ENCODE data around the gene KBTBD13. TPM values are rescaled to one million over a fixed set of nuclear protein-coding genes. Genes with fewer than 3 reads are reported as not detected.

KBTBD13 gene
- total RNA-seq, 4 donors from 2014 or later: 0.46 to 1.4 (median 1.1) TPM

DNA sequence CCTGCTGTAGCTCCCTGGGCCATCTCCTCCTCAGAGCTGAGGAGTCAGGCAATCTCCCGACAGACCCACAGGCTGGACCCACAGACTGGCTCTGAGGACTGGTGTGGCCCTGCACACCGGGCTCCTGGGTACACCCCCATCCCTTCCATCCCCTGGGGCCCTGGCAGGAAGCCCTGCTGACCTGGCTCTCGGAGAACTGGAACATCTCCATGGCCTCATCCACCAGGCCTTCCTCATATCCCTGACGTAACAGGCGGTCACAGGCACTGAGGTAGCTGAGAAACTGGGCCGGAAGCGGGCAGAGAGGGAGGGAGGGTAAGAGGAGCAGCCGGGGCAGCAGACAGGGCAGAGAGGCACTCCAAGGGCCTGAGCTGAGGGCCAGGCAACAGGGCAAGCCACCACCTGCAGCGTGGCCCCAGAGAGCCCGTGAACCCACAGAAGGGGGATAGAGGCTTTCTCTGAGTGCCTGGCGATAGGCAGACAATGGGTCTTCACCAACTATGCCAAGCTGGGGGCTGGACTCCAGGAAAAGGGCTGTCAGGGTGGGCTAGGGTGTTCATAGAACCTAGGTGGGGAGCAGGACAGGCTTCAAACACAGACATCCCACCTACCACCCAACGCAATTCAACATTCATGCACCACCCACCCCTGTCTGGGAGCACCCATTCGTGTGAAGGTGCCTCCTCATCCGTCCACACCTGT, 17.9 kb downstream of the KBTBD13 start:
- Histone ChIP-seq H3K4me3 (no peak overlapping the region), H3K36me3 (peaks cover 0 to 22% of the 10 kb centered on the region in 2 donors), H3K27me3 (no peaks in the 10 kb centered on the region), H3K27ac (no peak overlapping the region), H3K9me3 (no peaks in the 10 kb centered on the region), H3K4me1 (peaks cover 6 to 11% of the 10 kb centered on the region in 2 donors)
- no peak for DNase-seq
- no peak for ATAC-seq
- in situ Hi-C loops (cut with MboI; ENCODE audit: low sequenced_read_pairs in 4 of 4) (loop anchor here in 1 of 4 donors (10.0 kb wide), 1 partner anchor 60 kb away; no protein-coding TSS in a partner anchor), intact Hi-C loops (cut with DNase I; ENCODE audit: low total_unique reads) (no loop called here)
- TF ChIP-seq POLR2A (IDR thresholded peaks at IDR 0.05): no peak
- TF ChIP-seq, protein P1, sequence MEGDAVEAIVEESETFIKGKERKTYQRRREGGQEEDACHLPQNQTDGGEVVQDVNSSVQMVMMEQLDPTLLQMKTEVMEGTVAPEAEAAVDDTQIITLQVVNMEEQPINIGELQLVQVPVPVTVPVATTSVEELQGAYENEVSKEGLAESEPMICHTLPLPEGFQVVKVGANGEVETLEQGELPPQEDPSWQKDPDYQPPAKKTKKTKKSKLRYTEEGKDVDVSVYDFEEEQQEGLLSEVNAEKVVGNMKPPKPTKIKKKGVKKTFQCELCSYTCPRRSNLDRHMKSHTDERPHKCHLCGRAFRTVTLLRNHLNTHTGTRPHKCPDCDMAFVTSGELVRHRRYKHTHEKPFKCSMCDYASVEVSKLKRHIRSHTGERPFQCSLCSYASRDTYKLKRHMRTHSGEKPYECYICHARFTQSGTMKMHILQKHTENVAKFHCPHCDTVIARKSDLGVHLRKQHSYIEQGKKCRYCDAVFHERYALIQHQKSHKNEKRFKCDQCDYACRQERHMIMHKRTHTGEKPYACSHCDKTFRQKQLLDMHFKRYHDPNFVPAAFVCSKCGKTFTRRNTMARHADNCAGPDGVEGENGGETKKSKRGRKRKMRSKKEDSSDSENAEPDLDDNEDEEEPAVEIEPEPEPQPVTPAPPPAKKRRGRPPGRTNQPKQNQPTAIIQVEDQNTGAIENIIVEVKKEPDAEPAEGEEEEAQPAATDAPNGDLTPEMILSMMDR (IDR thresholded peaks at IDR 0.05 in 4 of 5, conservative IDR thresholded peaks at IDR 0.05 in 1 of 5): no peak

DNA sequence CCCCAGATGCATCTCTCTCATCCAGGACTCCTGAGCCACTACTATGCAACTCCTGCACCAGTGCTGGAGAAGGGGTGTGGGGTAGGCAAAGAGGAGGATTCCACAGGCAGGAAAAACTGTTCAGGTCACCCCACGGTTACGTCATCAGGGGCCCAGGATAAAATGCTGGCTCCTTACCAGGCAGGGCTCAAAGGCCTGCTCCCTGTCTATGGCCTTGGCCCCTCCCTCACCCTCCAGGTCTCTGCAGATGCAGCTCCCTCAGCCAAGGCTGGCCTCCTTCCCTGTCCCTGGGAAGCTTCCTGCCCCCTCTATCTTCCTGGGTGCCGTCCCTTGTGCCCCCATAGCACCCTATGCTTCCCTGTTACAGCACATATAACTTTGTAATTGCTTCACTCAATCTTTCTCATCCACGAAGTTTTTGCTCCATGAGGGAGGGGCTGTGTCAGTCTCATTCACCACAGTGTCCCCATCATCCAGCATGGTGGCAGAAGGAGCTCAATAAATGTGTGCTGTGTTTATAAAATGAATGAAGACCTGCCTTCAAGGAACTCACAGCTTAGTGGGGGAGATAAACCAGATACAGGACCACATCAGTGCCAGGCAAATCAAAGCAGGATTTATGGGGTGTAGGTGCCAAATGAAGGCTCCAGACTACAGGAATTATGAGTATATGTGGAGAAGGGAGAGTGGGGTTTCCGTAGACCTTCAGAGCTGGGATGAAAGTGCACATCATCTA, 18.6 kb downstream of the KBTBD13 start:
- H3K9me3 ChIP-seq: no peaks in the 10 kb centered on the region
- H3K27ac ChIP-seq: no peak overlapping the region
- ATAC-seq (no peak), DNase-seq (no peak)
- H3K36me3 ChIP-seq: peaks cover 0 to 28% of the 10 kb centered on the region in 2 donors
- H3K4me1 ChIP-seq: peaks cover 0 to 6% of the 10 kb centered on the region in 2 donors
- intact Hi-C loops (cut with DNase I; ENCODE audit: low total_unique reads) (no loop called here), in situ Hi-C loops (cut with MboI; ENCODE audit: low sequenced_read_pairs in 4 of 4) (loop anchor here in 1 of 4 donors (10.0 kb wide), 1 partner anchor 60 kb away; no protein-coding TSS in a partner anchor)
- H3K27me3 ChIP-seq: no peaks in the 10 kb centered on the region
- H3K4me3 ChIP-seq: no peak overlapping the region
- TF ChIP-seq, protein P1 (IDR thresholded peaks at IDR 0.05 in 4 of 5, conservative IDR thresholded peaks at IDR 0.05 in 1 of 5): no peak
- no peak for TF ChIP-seq POLR2A (IDR thresholded peaks at IDR 0.05)

DNA sequence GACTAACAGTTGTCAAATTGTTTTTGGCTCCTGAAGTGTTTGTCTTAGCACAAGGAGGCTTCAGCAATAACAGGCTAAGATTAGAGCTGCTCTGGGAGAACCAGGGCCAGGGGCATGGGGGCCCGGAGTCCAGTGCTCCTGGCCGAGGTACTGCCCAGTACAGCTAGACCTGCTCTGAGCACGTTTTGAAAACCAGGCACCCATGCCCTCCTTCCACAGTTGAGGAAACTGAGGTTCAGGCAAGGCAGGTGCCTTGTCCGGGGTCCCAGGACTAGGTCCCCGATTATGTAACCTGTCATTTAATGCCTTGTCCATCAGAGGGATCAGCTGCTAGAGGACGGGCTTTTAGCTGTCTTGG, 19.2 kb downstream of the KBTBD13 start:
- ATAC-seq: no peak
- H3K4me1 ChIP-seq: peaks cover 0 to 6% of the 10 kb centered on the region in 2 donors
- no peak for TF ChIP-seq POLR2A (IDR thresholded peaks at IDR 0.05)
- TF ChIP-seq, protein P1 (IDR thresholded peaks at IDR 0.05 in 4 of 5, conservative IDR thresholded peaks at IDR 0.05 in 1 of 5): no peak
- H3K36me3 ChIP-seq: peaks cover 0 to 33% of the 10 kb centered on the region in 2 donors
- DNase-seq: no peak
- H3K27me3 ChIP-seq: no peaks in the 10 kb centered on the region
- no peak overlapping the region for H3K27ac ChIP-seq
- H3K9me3 ChIP-seq: no peaks in the 10 kb centered on the region
- intact Hi-C loops (cut with DNase I; ENCODE audit: low total_unique reads): no loop called here
- no peak overlapping the region for H3K4me3 ChIP-seq
- in situ Hi-C loops (cut with MboI; ENCODE audit: low sequenced_read_pairs in 4 of 4): loop anchor here in 1 of 4 donors (10.0 kb wide), 1 partner anchor 61 kb away; no protein-coding TSS in a partner anchor

DNA sequence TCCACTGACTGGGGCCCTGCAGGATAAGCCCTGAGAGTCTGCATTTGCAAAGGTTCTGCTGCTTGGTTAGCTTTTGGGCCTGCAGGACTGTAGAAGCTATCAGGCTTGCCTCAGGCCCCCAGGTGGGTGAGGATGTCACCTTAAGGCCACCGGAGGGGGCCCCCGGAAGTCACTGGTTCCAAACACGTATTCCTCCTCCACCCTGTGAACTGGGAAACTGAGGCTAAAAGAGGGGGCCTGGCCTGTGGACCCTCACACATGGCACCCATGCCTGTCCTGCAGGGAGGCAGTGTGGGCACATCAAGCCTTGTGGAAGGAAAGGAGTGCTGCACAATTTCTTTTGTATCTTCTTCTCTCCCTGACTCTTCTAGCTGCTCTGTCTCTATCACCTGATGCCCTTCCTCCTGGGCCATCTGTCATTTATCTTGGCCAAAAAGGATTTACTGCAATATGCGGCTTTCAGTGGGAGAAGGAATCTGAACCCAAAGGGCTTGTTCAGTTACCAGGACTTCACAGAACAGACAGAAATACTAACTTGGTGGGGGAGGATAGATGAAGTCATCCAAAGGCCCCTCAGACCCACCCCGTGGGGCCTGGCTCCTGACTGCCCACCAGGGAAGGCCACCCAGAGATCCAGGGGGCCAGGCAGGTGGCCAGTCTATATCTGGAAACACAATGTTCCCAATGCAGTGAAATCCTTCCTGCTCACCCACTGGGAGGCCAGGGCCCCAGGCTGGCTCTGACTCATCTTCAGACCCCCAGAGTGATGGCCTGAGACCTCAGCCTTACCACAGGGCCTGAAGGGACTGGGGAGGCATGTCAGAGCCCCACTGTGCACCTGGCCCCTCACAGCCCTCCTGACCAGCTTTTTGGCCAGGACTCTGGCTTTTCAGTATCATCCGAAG, 20.2 kb downstream of the KBTBD13 start:
- in situ Hi-C loops (cut with MboI; ENCODE audit: low sequenced_read_pairs in 4 of 4) (loop anchor here in 1 of 4 donors (10.0 kb wide), 1 partner anchor 62 kb away; no protein-coding TSS in a partner anchor), intact Hi-C loops (cut with DNase I; ENCODE audit: low total_unique reads) (no loop called here)
- H3K4me3 ChIP-seq: no peak overlapping the region
- H3K36me3 ChIP-seq: peaks cover 0 to 37% of the 10 kb centered on the region in 2 donors
- TF ChIP-seq, protein P1 (IDR thresholded peaks at IDR 0.05 in 4 of 5, conservative IDR thresholded peaks at IDR 0.05 in 1 of 5): no peak
- no peak for TF ChIP-seq POLR2A (IDR thresholded peaks at IDR 0.05)
- ATAC-seq (no peak), DNase-seq (no peak)
- no peak overlapping the region for H3K27ac ChIP-seq
- H3K4me1 ChIP-seq: peaks cover 0 to 6% of the 10 kb centered on the region in 2 donors
- no peaks in the 10 kb centered on the region for H3K9me3 ChIP-seq
- no peaks in the 10 kb centered on the region for H3K27me3 ChIP-seq

Data from gastrocnemius medialis (tissue), 4 donors.